GM19438 (cell line): ENCODE measurements around the gene IFT22.
"Not testable (repeated sequence)": the region's sequence is repeated elsewhere in the genome, so short reads cannot be mapped to it uniquely, and the experiment has no call there.

Experiments
- ATAC-seq: cut with Tn5 transposase; IDR thresholded peaks from one replicate; pipeline ENCODE4 v1.9.1; 2021; ENCODE audit warnings: low read depth; ENCODE audit not compliant: unreplicated experiment

IFT22 gene

GRCh38 chr7:101319401-101319800, 2.2 kb downstream of the IFT22 start:
- ATAC-seq = no peak

DNA sequence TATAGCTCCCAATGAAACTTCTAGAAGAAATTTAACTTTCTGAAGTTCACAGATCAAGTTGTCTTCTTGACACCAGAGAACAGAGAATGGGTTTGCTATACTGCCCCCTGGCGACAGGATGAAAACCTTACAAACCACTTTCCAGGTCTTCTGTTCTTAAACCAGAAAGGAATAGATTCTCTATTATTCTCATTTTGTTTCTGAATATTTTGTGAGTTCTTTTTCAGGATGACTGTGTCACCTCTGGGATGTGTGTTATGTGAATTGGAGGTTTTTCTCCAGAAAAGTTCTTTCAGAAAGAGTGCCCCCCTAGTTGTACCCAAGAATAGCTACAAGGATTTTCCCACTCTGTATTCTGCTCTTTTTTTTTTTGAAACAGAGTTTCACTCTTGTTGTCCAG, 6.3 kb downstream of the IFT22 start:
- ATAC-seq = no peak

DNA sequence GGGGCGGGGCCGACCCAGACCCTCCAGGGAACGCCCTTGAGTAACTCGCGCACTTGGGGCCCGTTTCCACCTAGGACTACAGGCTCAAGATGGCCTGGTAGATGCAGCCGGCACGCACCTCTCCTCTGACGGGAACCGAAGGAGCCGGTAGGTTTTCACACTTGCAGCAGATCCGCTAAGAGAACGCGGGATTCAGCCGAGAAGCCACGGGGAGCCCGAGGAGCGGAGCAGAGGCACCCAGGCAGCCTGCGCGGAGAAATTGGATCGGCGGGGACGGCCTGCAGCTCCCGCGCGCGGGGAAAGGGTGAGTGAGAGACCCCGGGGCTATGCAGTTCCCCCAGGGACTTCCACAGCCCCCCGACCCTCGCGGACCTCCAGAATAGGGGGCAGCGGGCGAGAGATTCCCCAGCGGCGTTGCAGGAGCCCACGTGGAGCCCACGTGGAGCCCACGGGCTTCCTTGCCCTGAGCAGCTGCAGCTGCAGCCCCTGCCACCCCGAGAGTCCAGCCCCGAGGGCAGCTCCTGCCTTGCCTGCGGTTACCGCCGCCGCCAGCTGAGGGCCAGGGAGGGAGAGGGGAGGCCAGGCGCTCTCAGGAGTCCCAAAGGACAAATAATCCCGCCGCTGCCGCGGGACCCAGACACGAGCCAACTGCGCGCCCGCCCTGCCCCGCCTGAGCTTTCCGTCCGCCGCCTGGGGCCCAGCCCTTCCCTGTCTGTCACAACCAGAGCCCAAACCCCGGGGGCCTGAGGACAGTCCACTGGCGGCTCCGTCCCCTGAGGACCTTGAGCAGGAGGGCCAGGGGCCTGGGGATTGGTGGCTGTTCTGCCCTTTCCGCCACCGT, 13.1 kb downstream of the IFT22 start:
- ATAC-seq = peak; percentile 91

GRCh38 chr7:101306307-101306706, 15.3 kb downstream of the IFT22 start:
- ATAC-seq = no peak

DNA sequence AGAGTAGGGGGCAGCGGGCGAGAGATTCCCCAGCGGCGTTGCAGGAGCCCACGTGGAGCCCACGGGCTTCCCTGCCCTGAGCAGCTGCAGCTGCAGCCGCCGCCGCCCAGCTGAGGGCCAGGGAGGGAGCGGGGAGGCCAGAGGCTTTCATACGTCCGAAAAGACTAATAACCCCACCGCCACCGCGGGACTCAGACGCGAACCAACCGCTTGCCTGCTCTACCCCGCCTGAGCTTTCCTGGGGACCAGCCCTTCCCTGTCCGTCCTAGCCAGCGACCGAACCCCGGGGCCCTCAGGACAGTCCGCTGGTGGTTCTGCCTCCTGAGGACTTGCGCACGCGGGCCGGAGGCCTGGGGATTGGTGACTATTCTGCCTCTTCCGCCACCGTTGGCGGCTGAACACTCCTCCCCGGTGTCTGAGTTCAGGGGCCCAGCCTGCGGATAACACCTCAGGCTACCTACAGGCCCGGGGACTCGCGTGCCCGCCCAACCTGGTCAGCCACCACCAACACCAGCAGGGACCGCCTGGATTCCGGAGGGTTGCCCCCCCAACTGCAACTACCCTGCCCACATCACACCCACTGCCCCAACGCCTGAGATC, 18.4 kb downstream of the IFT22 start:
- no peak for ATAC-seq

GRCh38 chr7:101302641-101303101, 18.9 kb downstream of the IFT22 start:
- ATAC-seq = no peak

GRCh38 chr7:101300465-101301376, 20.9 kb downstream of the IFT22 start:
- ATAC-seq = no peak

GRCh38 chr7:101299511-101300464, 21.8 kb downstream of the IFT22 start:
- ATAC-seq = no peak

GRCh38 chr7:101294832-101295121, 26.8 kb downstream of the IFT22 start:
- ATAC-seq = no peak

- no peak for ATAC-seq
Observed at GRCh38 chr7:101294039-101294831, 27.4 kb downstream of the IFT22 start.

GRCh38 chr7:101293069-101294021, 28.3 kb downstream of the IFT22 start:
- ATAC-seq = not testable (repeated sequence)

DNA sequence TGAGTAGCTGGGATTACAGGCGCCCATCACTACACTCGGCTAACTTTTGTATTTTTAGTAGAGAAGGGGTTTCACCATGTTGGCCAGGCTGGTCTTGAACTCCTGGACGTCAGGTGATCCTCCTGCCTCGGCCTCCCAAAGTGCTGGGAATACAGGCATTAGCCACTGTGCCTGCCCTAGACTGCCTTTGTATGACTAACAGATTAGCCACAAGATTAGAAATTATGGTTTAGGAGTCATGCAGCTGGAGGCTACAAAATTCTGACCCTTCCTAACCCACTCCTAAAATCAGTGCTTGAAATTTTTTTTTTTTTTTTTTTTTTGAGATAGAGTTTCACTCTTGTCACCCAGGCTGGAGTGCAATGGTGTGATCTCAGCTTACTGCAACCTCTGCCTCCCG, 29.0 kb downstream of the IFT22 start:
- ATAC-seq = not testable (repeated sequence)

- not testable (repeated sequence) for ATAC-seq
Observed at GRCh38 chr7:101290186-101291037, 31.2 kb downstream of the IFT22 start.

DNA sequence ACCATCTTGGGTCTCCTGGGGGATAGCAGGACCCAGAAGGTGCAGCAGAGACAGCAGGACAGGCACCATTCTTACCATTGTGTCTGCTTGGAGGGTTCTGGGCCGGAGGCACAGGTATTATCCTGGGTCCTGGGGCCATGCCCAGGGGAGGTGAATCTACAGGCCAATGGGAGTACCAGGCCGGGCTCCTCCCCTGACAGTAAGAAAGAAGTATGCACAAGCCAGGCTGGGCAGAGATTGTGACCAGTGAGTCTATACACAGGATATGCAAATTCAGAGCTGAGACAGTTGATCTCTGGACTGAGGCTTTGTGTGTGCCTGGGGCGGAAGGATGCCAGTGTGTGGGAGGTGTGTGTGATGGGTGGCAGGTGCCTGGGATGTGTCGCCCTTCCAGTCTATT, 31.9 kb downstream of the IFT22 start:
- ATAC-seq = peak; percentile 54

DNA sequence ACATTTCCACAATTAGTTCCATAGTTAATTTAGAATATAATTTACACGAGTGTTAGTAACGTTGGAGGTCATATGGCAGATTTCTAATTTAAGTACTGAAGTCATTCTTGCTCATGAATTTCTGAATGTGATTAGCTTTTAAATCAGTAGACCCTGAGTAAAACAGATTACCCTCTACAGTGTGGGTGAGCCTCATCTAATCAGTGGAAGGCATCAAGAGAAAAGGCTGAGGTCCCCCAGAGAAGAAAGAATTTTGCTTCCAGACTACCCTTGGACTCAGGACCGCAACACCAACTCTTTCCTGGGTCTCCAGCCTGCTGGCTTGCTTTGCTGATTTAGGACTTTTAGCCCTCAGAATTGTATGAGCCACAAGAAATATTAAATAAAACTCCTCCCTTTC, 33.2 kb downstream of the IFT22 start:
- no peak for ATAC-seq

GRCh38 chr7:101287032-101287431, 34.6 kb downstream of the IFT22 start:
- ATAC-seq = no peak

DNA sequence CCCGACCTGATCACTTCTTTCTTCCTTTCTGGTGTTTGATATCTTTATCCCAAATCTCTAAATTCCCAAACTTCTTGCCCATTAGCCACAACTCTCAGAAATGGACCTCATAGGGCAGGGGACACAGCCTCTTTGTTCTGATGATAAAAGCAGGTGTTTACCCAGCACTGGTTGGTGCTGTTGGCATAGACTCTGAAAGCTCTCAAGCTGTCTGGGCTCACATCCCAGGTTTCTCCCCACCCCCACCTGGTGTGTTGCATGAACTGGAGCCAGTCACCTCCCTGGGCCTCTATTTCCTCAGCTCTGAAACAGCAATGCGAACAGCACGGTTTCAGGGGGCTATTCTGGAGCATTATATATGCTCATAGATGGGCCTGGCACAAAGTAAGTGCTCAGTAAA, 35.7 kb downstream of the IFT22 start:
- not testable (repeated sequence) for ATAC-seq
